ENCODE measurements around the gene PELI2. TPM values are rescaled to one million over a fixed set of nuclear protein-coding genes. Genes with fewer than 3 reads are reported as not detected.

Gene PELI2
- total RNA-seq, 1 experiment from 2014 or later: 23.5 TPM

GRCh38 chr14:56313789-56314188 lies 195.6 kb downstream of the PELI2 start:
- TF ChIP-seq E2F5 (CRISPR knock-in tag; IDR thresholded peaks at IDR 0.05) (no peak), TEAD1 (CRISPR knock-in tag; IDR thresholded peaks at IDR 0.05) (no peak), E2F1 (CRISPR knock-in tag; IDR thresholded peaks at IDR 0.05) (no peak), EMX1 (CRISPR knock-in tag; IDR thresholded peaks at IDR 0.05) (no peak), IRF1 (CRISPR knock-in tag; IDR thresholded peaks at IDR 0.05) (no peak), HMGA2 (CRISPR knock-in tag; IDR thresholded peaks at IDR 0.05) (no peak), TEAD4 (CRISPR knock-in tag; IDR thresholded peaks at IDR 0.05) (no peak), PREB (CRISPR knock-in tag; IDR thresholded peaks at IDR 0.05; ENCODE audit: borderline replicate concordance) (no peak), ZNF121 (CRISPR knock-in tag; IDR thresholded peaks at IDR 0.05) (no peak), PRRX2 (CRISPR knock-in tag; IDR thresholded peaks at IDR 0.05) (no peak), CBFB (CRISPR knock-in tag; IDR thresholded peaks at IDR 0.05; ENCODE audit: low read depth) (no peak), NFE2L1 (CRISPR knock-in tag; IDR thresholded peaks at IDR 0.05) (no peak), FOXP4 (CRISPR knock-in tag; IDR thresholded peaks at IDR 0.05) (no peak), ATF1 (CRISPR knock-in tag; IDR thresholded peaks at IDR 0.05) (no peak)
- TF ChIP-seq, protein P1, sequence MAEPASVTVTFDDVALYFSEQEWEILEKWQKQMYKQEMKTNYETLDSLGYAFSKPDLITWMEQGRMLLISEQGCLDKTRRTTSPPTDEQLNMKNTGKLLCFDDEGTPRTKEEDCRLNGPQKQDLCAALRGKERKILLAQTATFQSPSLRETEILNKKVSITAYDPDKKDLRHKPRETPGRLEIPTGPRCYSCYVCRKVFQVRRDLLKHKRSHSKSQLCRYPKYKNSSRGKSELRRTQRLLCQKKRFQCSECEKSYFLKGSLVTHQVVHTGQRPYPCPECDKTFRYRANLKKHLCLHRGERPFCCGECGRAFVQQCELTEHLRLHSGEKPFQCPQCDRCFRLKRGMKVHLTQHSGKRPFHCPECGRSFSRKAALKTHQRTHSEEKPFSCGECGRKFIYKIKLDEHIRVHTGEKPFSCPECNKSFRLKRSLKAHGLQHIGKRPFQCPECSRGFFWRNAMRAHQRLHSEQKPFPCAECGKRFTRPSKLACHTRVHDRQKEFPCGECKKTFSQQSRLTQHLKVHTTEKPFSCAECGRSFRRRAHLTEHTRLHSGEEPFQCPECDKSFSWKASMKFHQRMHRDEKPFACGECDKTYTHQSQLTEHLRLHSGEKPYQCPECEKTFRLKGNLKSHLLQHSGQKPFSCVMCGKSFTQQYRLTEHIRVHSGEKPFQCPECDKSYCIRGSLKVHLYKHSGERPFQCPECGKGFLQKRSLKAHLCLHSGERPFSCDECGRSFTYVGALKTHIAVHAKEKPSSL (CRISPR knock-in tag; conservative IDR thresholded peaks at IDR 0.05): no peak
- TF ChIP-seq, protein P2, sequence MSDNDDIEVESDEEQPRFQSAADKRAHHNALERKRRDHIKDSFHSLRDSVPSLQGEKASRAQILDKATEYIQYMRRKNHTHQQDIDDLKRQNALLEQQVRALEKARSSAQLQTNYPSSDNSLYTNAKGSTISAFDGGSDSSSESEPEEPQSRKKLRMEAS (CRISPR knock-in tag; IDR thresholded peaks at IDR 0.05): no peak
- TF ChIP-seq, protein P3, sequence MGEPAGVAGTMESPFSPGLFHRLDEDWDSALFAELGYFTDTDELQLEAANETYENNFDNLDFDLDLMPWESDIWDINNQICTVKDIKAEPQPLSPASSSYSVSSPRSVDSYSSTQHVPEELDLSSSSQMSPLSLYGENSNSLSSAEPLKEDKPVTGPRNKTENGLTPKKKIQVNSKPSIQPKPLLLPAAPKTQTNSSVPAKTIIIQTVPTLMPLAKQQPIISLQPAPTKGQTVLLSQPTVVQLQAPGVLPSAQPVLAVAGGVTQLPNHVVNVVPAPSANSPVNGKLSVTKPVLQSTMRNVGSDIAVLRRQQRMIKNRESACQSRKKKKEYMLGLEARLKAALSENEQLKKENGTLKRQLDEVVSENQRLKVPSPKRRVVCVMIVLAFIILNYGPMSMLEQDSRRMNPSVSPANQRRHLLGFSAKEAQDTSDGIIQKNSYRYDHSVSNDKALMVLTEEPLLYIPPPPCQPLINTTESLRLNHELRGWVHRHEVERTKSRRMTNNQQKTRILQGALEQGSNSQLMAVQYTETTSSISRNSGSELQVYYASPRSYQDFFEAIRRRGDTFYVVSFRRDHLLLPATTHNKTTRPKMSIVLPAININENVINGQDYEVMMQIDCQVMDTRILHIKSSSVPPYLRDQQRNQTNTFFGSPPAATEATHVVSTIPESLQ (CRISPR knock-in tag; IDR thresholded peaks at IDR 0.05): no peak
- TF ChIP-seq, protein P4, sequence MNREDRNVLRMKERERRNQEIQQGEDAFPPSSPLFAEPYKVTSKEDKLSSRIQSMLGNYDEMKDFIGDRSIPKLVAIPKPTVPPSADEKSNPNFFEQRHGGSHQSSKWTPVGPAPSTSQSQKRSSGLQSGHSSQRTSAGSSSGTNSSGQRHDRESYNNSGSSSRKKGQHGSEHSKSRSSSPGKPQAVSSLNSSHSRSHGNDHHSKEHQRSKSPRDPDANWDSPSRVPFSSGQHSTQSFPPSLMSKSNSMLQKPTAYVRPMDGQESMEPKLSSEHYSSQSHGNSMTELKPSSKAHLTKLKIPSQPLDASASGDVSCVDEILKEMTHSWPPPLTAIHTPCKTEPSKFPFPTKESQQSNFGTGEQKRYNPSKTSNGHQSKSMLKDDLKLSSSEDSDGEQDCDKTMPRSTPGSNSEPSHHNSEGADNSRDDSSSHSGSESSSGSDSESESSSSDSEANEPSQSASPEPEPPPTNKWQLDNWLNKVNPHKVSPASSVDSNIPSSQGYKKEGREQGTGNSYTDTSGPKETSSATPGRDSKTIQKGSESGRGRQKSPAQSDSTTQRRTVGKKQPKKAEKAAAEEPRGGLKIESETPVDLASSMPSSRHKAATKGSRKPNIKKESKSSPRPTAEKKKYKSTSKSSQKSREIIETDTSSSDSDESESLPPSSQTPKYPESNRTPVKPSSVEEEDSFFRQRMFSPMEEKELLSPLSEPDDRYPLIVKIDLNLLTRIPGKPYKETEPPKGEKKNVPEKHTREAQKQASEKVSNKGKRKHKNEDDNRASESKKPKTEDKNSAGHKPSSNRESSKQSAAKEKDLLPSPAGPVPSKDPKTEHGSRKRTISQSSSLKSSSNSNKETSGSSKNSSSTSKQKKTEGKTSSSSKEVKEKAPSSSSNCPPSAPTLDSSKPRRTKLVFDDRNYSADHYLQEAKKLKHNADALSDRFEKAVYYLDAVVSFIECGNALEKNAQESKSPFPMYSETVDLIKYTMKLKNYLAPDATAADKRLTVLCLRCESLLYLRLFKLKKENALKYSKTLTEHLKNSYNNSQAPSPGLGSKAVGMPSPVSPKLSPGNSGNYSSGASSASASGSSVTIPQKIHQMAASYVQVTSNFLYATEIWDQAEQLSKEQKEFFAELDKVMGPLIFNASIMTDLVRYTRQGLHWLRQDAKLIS (CRISPR knock-in tag; IDR thresholded peaks at IDR 0.05; ENCODE audit: borderline replicate concordance): no peak
- ChIA-PET CTCF (interaction anchor here (0.5 kb wide), 1 partner anchor 1050 kb away, joined by 4 read pairs; no protein-coding TSS in a partner anchor), POLR2A (no interaction called here)
- peaks cover 8% of the 10 kb centered on the region for H3K36me3 Mint-ChIP-seq
- no peak overlapping the region for H3K27ac Mint-ChIP-seq
- DNase-seq (ENCODE audit: low spot score) (no peak), ATAC-seq (no peak)
- H3K9me3 Mint-ChIP-seq: peaks cover 9% of the 10 kb centered on the region
- H3K4me1 Mint-ChIP-seq: no peaks in the 10 kb centered on the region
- no peak overlapping the region for H3K4me3 Mint-ChIP-seq
- no peaks in the 10 kb centered on the region for H3K27me3 Mint-ChIP-seq (ENCODE audit: low read depth)

Measured in WTC11 (cell line).